NCI-H2196 (cell line): ENCODE results near the gene ANXA1.
"Not testable (repeated sequence)": the region's sequence is repeated elsewhere in the genome, so short reads cannot be mapped to it uniquely, and the experiment has no call there.

ENCODE experiments used
- DNase-seq: peaks from one replicate; lab custom pipeline; 2025; ENCODE audit not compliant: unreplicated experiment; lab: John Stamatoyannopoulos, UW

The ANXA1 gene

GRCh38 chr9:73167614-73168013 is 15.9 kb downstream of the ANXA1 start:
- no peak for DNase-seq

DNA sequence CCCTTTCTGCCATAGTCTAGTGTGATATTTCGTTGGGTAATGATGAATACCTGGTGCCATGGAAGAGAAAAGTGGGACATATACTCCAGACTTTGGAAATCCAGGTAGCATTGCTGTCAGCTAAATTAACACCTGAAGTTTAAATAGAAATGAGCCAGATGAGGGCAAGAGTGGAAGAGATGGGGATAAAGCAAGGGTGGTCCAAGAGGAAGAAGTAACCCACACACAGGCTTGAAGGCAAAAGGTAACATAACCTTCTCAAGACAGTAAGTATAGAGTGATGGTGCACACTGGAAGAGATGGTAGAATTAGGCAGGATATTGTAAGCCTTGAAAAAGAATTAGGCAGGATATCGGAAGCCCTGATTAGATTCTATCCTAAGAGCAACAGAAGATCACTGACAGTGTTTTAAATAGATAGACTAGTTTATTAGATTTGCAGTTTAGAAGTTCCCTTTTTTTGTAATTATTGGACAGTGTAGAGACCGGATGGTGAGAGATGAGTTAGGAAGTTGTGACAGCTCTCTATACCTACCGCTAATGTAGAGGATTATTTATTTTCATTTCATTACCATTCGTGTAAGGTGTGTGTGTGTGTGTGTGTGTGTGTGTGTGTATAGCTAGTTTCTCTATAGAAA is 16.8 kb downstream of the ANXA1 start:
- no peak for DNase-seq

DNA sequence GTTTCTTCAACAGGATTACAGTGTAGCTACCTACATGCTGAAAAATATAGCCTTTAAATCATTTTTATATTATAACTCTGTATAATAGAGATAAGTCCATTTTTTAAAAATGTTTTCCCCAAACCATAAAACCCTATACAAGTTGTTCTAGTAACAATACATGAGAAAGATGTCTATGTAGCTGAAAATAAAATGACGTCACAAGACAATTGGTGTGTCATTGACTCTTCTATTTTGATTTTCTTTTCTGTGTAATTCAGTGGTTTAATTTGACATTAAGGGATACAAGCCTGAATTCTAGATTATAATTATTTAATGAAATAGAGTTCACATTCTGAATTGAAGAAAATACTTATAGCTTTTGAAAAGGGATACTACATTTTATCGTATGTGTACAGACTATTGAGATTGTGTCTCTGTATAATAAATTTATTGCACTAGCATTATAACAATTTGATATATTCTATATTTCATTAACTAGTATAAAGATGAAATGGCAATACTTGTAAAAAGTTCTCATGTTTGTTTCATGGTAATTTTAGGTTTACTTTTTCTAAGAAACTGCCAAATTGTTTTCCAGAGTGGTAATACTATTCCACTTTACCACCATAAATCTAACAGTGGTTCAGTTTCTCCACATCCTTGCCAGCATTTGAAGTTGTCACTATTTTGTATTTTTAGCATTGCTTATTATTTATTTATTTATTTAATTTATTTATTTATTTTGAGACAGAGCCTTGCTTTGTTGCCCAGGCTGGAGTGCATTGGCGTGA is 18.7 kb downstream of the ANXA1 start:
- no peak for DNase-seq

DNA sequence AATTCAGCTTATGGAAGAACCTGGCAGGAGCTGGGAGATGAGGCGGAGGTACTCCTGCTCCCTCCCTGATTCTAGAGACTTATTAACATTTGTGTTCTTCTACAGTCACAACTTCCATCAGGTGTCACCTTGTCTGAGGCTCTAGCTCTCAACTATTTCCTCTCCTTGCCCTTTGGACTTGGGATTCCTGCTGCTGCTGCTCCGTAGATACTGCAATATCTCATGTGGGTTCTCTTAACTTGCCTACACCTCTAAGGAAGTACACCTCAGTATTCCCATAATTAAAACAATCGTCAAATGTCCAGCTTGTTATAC is 21.2 kb downstream of the ANXA1 start:
- DNase-seq: no peak

- DNase-seq: no peak
These were observed 22.1 kb downstream of the ANXA1 start for GRCh38 chr9:73173557-73174329.

DNA sequence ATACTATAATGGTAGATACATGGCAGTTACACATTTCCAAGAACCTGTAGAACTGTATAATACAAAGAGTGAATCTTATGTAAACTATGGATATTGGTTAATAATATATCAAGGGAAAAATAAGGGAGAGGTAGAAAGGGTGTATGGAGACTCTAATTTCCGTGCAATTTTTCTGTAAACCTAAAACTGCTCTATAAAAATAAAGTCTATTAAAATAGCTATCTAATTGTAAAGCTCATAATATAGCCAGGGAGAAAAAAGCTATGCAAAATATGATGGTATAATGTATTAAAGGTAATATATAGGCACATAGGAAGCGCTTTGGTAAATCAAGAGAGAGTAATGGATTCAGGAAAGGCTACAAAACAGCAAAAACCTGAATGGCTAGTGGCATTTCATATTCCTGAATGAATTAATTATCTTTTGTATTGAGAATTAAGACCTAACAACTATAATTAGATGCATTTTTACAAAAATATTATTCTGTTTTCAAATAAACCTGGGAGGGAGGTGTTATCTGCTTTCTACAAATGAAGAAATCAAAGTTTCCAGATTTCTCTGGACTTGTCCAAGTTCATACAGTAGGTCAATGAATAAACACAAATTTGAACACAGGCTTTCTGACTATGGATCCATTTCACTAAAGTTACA is 22.8 kb downstream of the ANXA1 start:
- no peak for DNase-seq

DNA sequence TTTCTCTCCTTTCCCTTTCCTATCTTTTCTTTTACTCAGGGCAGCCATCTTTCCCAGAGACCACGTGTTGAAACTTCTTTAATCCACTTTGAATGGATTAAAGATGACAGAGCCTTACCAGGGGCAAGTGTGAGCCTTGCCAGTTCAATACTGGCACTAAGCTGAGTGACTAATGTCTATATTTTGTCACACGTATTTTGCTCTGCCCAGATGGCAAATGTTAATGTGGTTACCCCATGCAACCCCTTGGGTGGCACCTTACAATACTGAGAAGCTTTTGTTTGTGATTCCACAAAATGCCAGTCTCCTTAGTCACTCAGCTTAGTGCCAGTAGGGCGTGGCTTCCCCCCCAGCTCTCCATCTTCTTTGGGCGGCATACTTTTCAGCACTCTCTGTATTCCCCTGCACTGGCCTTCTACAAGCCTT is 24.8 kb downstream of the ANXA1 start:
- DNase-seq: no peak

DNA sequence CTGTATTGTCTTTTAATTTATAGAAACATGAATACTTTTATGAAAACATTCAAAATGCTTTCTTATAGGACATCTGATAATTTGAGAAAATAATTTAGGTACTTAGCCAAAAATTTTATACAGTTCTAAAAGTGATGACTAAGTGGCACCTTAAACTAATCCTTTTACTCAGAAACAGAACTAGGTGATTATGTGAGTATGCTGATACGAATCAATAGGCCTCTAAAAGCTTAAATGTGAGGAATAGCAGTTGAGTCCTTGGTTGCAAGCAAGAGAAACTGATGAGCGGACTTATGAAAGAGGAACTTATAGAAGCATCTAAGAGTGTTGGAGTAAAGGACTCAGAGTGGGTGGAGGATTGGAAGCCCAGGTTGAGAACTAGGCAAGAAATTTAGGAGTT is 26.4 kb downstream of the ANXA1 start:
- DNase-seq: no peak

DNA sequence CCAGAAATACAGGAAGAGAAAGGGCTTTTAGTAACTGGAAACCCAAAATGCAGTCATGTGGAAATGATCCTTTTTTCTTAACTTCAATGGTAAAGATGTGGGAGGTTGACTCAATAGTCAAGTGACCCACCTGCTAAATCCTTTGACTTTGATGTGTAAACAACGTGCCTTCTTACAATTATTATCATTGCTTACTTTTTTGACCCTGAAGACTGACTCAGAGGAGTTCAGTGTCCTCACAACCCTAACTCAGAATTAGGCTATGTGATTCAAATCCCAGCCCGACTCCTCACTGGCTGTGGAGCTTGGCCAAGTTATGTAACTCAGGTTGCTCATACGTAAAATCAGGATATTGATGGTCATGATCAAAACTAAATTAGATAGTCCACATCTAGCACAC is 27.9 kb downstream of the ANXA1 start:
- no peak for DNase-seq

- DNase-seq: no peak
These were observed 28.7 kb downstream of the ANXA1 start for GRCh38 chr9:73180403-73180802.

DNA sequence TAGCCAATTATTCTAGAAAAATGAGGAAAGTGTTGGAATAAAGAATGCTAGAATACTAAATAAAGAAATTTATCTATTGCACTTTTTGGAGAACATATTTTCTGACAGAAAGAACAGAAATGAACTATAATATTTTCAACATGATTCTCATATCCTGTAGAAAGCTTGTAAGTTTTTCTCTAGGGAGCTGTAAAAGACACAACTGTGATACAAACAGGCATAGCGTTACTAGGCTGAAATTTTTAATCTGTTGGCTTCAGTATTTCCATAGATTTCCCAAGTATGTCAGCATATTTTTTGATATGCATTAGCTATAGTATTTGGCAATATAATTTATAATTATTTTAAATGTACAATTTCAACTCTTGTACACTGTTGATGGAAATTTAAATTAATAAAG is 31.3 kb downstream of the ANXA1 start:
- no peak for DNase-seq

DNA sequence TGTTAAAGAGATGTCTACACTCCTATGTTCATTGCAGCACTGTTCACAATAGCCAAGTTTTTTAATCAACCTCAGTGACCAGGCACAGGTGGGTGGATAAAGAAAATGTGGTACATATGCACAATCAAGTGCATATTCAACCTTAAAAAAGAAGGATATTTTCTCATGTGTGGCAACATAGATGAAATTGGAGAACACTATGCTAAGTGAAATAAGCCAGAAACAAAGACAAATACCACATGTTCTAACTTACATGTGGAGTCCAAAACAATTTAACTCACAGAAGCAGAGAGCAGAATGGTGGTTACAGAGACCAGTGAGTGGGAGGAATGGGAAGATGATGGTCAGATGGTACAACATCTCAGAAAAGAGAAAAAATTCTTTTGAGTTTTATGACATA is 31.8 kb downstream of the ANXA1 start:
- DNase-seq: no peak

DNA sequence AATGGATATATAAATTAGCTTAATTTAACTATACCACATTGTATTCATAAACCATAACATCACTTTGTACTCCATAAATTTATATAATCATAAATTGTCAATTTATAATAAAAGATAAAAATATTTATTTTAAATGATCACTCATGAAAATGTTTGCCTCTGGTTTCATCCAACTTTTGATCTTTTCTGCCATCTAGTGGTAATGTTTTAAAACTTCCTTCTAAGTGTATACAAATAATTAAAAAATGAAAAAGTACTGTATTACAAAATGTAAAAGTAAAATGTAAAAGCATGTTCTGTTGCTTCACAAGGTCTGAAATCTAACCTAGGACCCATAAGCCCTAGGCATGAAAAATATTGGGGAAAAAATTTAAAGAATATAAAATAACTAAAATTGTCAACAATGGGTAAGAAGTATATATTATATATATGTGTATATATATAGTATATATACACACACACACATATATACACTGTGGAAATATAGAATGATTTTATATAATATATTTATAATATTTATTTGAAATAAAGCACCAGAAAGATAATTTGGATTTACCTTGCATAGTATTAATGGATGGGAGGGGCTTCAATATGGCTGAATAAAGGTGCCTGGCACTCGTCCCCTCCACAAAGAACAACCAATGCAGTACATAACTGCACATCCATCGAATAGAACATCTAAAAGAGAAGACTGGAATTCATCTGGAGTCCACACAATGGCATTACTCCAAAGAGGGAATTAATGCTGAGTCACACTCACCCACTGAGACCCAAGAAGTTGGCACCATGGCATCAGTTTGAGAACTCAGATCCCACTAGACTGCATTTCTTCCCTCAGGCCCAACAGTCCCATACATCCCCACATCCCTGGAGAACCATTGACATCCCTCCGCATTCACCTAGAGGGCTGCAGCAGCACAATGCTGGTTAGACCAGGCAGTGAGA is 32.5 kb downstream of the ANXA1 start:
- peak; percentile 49 for DNase-seq

GRCh38 chr9:73191109-73191508 is 39.4 kb downstream of the ANXA1 start:
- not testable (repeated sequence) for DNase-seq

DNA sequence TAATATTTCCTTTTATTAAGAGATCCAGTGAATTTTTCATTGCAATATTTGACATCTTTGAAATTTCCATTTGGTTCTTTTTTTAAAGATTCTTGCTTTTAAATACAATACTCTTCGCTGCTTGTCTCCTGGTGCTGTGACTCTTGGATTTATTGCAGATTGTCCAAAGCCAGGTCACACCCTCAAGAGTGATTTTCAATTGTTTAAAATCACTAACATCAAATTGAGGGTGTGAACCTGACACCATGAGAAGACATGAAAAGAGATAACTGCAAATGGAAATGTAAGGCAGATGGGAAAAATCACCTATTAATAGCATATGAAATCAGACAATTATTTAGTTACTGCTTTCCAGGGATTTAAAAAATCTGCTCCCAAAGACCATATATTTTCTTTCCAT is 42.6 kb downstream of the ANXA1 start:
- DNase-seq: no peak

GRCh38 chr9:73199448-73199847 is 47.8 kb downstream of the ANXA1 start:
- no peak for DNase-seq

DNA sequence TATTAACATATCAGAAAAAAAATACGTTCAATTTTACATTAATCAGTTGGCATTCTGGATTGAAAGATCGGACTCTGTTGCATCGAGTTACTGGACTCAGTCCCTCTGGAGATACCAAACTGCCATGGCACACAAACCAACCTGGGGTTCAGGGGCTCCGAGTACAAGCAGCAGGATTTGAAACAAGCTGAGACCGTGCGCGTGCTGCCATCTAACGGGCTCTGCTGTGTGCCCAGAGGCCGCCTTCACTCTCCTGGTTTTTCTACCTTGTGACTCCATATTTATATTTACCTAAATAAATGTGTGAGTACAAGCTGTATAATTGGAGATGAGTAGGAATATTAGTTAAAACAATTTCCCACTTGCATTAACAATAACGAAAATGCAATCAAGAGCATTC is 48.2 kb downstream of the ANXA1 start:
- no peak for DNase-seq

- peak; percentile 68 for DNase-seq
These were observed 49.2 kb downstream of the ANXA1 start for GRCh38 chr9:73200694-73201452.

- no peak for DNase-seq
These were observed 51.3 kb downstream of the ANXA1 start for GRCh38 chr9:73202980-73203379.

GRCh38 chr9:73204936-73205335 is 53.3 kb downstream of the ANXA1 start:
- DNase-seq: no peak
